SJCRH30 (cell line): ENCODE results near the gene PRKN. TPM values are rescaled to one million over a fixed set of nuclear protein-coding genes. Genes with fewer than 3 reads are reported as not detected.

Experiments
- DNase-seq, 2 experiments: peaks; one replicate each; pipeline ENCODE4 v3.0.0-alpha.2; 2015 to 2020
- H3K27ac ChIP-seq: fragments of 250-450 bp; sonication (Bioruptor Pico); 2 replicates; pipeline ENCODE4 v1.5.1; 2020; ENCODE audit warnings: mild to moderate bottlenecking, moderate library complexity
- H3K27me3 ChIP-seq: fragments of 250-450 bp; sonication (Bioruptor Pico); 2 replicates; pipeline ENCODE4 v1.5.1; 2020; ENCODE audit warnings: mild to moderate bottlenecking, moderate library complexity
- H3K36me3 ChIP-seq: fragments of 250-450 bp; sonication (Bioruptor Pico); 2 replicates; pipeline ENCODE4 v1.5.1; 2020; ENCODE audit warnings: mild to moderate bottlenecking, moderate library complexity
- H3K4me1 ChIP-seq: fragments of 250-450 bp; sonication (Bioruptor Pico); 2 replicates; pipeline ENCODE4 v1.5.1; 2020; ENCODE audit warnings: mild to moderate bottlenecking, moderate library complexity
- H3K4me3 ChIP-seq: fragments of 250-450 bp; sonication (Bioruptor Pico); 2 replicates; pipeline ENCODE4 v1.5.1; 2020; ENCODE audit warnings: mild to moderate bottlenecking, moderate library complexity
- H3K9me3 ChIP-seq: fragments of 250-450 bp; sonication (Bioruptor Pico); replicated peaks from 2 replicates; pipeline ENCODE4 v1.5.1; 2020; ENCODE audit warnings: mild to moderate bottlenecking, moderate library complexity
- total RNA-seq: library from RNA; depleted of rRNA; stranded (reverse); fragments of >200 nt; shearing (Covaris generic); gene quantifications from 2 replicates; pipeline ENCODE4 v1.2.3, GENCODE V29; 2014

PRKN gene
- total RNA-seq, 1 experiment from 2014 or later: not detected

DNA sequence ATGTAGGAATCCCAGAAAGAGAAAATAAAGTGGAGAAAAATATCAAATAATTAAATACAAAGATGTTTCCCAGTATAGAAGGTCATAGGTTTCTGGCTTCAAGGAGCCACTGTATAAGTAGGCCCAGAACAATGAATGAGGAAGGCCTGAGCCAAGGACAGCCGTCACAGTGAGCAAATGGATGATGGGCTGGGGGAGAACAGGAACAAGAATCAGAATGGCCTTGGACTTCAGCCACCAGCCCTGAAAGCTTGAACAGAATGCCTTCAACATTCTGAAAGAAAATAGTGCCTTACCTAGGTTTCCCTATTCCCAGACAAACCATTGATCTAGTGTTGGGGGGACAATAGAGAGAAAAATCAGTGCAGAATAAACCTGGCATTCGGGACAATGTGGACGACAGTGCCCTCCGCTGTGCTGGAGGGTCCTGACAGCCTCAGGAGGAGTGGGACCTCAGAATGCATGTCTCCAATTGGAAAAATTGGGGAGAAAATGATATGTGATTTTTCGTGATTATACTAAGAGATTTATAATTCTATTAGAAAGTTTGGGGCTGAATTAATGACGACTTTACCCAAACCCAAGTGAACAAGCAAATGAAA is 1119.8 kb downstream of the PRKN start:
- DNase-seq: no peak

DNA sequence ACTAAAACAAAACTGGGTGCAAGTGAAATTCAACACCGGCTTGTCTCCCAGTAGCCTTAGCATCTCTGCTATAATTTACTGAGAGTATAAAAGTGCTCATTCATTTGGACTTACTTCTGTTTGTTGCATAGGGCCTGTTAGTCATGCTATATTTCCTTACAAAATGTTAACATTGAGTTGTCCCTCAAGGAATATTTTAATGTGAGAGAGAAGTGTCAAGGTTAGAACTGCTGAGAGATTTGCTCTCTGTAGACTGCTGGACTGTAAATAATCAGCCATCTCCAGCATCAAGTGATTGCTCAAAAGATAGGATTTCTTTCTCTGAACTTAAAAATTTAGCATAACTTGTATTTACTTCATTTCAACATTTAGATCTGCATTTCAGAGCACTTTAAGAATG is 1125.2 kb downstream of the PRKN start:
- Histone ChIP-seq H3K9me3 (no peaks in the 10 kb centered on the region), H3K27me3 (no peaks in the 10 kb centered on the region), H3K4me3 (no peak overlapping the region), H3K4me1 (peaks cover 14% of the 10 kb centered on the region), H3K27ac (peak overlapping the region; percentile 9; the same call in 1 of the 2 replicates), H3K36me3 (no peaks in the 10 kb centered on the region)
- peak in 1 of 2 experiments; percentile 61 for DNase-seq

More for the DNA sequence above, 1119.8 kb downstream of the PRKN start:
- Histone ChIP-seq H3K4me3 (no peak overlapping the region), H3K9me3 (no peaks in the 10 kb centered on the region), H3K4me1 (peaks cover 7% of the 10 kb centered on the region), H3K27ac (no peak overlapping the region), H3K36me3 (no peaks in the 10 kb centered on the region), H3K27me3 (no peaks in the 10 kb centered on the region)

DNA sequence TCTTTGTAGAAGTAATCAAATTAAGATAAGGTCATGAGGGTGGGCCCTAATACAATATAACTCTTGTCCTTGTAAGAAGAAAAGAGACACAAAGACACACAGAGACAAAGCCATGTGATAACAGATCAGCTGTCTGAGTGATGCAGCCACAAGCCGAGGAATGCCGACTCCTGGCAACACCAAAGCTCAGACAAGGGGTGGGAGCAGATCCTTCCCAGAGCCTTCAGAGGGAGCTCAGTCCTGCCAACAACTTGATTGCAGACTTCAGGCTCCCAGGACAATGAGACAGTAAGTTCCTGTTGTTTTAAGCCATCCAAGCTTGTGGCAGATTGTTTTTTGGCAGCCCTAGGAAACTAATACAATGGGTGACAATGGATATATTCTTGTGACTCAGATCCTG is 1128.7 kb downstream of the PRKN start:
- Histone ChIP-seq H3K9me3 (no peaks in the 10 kb centered on the region), H3K4me1 (peaks cover 21% of the 10 kb centered on the region), H3K27me3 (no peaks in the 10 kb centered on the region), H3K27ac (no peak overlapping the region), H3K36me3 (no peaks in the 10 kb centered on the region), H3K4me3 (no peak overlapping the region)
- DNase-seq: no peak

DNA sequence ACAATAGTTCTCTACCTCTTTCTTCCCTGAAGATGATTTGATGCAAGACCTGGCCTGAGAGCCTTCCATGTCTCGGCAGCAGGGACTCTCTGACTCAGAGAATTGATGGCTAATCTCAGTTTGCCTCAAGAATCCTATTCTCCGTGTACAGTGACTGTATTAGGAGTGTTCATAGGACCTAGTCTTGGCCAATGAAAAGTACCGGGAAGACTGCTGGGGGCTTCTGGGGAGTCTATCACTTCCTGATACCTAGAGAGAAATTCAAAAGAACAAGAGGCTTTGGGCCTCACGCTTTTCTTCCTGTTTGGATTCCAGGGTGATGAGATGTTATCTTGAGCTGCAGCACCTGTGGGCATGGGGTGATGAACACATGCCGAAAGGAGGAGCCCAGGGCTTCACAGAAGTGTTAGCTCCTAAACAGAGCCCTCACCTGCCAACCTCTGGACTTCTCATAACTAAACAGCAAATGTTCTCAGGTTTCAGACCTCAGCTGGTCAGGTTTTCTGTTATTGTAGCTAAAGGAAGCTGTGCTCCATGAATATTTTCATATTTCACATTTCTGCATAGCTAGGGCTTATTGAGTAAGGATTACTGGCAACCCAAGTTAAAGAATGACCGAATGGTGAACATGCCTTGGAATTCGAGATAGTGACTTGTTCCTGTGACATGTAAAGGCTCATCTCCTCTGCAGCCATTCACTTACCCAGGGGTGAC is 1130.6 kb downstream of the PRKN start:
- no peaks in the 10 kb centered on the region for H3K27me3 ChIP-seq
- H3K9me3 ChIP-seq: no peaks in the 10 kb centered on the region
- H3K4me1 ChIP-seq: peaks cover 7% of the 10 kb centered on the region; the same call in 1 of the 2 replicates
- H3K27ac ChIP-seq: no peak overlapping the region
- H3K4me3 ChIP-seq: no peak overlapping the region
- peak in 1 of 2 experiments; percentile 30 for DNase-seq
- no peaks in the 10 kb centered on the region for H3K36me3 ChIP-seq

DNA sequence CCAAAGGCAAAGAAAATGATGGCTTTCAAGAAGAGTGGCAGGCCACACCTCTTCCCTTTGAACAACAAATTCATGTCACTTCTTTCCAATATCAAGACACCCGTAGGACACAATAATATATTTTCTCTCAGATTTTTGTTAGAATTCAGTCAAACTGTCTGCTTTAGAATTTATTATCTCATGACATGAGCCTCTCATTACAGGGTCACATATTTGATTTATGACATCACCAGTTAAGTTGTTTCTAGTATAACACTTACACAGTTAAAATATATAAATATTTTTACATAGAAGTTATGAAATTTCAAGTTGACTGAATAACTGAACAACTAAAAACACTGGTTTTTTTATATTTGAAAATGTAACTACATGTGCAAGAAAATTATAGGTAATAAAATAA is 1133.2 kb downstream of the PRKN start:
- H3K9me3 ChIP-seq: no peaks in the 10 kb centered on the region
- H3K4me3 ChIP-seq: no peak overlapping the region
- H3K27me3 ChIP-seq: no peaks in the 10 kb centered on the region
- no peak for DNase-seq
- H3K36me3 ChIP-seq: no peaks in the 10 kb centered on the region
- H3K4me1 ChIP-seq: peaks cover 7% of the 10 kb centered on the region; the same call in 1 of the 2 replicates
- H3K27ac ChIP-seq: no peak overlapping the region

DNA sequence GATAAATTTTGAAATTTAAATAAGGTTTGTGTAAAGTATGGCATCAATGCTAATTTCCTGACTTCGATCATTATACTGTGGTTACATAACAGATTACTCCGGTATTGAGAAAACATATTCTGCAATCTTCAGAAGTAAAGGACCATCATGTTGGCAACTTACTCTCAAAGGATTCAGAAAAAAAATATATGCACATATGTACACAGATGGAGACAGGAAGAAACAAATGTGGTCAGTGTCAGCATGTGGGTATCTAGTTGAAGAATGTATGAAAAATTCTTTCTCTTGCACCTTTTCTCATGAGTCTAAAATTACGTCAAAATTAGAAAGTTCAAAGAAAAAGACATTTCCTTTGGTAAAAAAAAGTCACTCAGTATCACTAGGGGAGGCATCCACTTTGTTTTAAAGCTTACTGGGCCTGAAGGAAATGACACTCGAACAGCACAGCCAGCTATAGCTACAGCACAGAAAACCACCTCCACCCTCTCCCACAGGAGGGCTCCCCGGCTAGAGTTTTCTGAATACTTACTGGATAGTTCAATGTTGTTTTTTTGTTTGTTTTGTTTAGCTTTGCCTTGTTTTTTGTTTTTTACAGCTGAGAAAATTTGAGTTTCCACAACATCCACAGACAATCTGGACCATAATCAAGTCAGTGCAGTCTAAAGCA is 1136.5 kb downstream of the PRKN start:
- Histone ChIP-seq H3K4me1 (no peaks in the 10 kb centered on the region; the same call in 1 of the 2 replicates), H3K9me3 (no peaks in the 10 kb centered on the region), H3K27me3 (no peaks in the 10 kb centered on the region), H3K4me3 (no peak overlapping the region), H3K27ac (no peak overlapping the region), H3K36me3 (no peaks in the 10 kb centered on the region)
- no peak for DNase-seq

DNA sequence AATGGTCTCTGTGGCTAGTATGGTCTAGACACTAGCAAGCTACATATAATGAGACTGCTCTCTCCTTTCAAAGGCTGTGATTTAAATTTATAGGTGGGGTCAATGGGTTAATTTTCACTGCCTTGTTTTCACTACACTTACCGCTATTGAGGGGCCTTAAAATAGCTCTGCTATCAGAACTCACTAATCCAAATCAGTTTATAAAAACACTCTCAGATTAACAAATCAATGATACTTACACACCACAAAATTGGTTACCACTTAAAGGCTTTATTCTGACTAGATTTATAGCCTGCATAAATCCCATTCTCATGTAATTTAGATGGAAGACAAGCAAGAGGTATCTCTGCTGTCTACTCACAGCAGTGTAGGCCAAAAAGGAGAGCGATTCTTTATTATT is 1140.7 kb downstream of the PRKN start:
- no peak for DNase-seq
- Histone ChIP-seq H3K4me1 (no peaks in the 10 kb centered on the region), H3K9me3 (no peaks in the 10 kb centered on the region), H3K27me3 (no peaks in the 10 kb centered on the region), H3K4me3 (no peak overlapping the region), H3K36me3 (no peaks in the 10 kb centered on the region), H3K27ac (no peak overlapping the region)

DNA sequence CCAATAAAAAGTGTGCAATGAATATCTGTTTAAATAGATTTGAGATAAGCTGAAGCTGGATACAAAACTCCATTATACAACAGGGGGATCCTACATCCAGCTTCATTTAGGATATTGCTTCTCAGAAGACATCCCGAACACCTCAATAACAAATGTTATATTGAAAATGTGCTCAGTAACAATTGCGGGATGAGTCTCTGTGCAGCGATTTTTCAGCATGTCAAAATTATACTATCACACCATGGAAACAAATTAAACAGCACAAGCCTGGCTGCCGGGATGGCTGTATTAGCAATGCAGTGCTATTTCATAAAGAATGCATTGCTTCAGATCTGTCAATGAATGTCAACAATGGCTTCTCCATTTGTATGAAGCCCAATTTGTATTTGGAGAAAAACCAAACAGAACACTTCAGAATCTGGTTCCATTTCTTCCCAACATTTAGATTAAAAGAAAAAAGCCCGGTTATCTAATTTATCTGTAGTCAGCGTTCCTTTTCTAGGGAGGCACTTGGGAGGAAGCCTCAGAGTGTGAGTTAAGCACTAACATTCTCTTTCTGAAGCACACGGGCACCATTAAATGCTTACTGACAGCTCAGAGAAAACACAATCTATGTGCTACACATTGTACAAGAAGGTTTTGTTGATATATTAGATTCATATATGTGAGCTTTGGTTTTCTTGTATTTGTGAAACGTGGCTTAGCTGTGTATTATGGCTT is 1142.8 kb downstream of the PRKN start:
- Histone ChIP-seq H3K4me3 (no peak overlapping the region), H3K4me1 (no peaks in the 10 kb centered on the region), H3K9me3 (no peaks in the 10 kb centered on the region), H3K27ac (no peak overlapping the region), H3K36me3 (no peaks in the 10 kb centered on the region), H3K27me3 (no peaks in the 10 kb centered on the region)
- no peak for DNase-seq

DNA sequence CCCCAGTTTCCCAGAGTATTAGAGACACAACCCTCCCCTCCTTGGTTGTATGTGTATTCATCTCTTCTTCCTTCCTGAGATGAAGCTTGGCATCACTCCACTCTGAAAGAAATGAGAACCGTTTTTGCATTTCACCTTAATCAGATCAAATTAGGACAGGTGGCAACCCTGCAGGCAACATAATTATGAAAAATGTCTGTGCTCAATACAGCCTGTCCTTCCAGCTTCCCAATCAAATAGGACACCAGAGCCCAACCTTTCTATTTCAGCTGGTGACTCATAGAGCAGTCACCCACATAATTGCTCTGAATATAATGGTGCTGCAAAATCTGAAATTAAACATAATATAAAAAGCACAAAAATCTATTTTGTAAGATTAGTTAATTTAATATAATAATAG is 1143.5 kb downstream of the PRKN start:
- no peak for DNase-seq
- Histone ChIP-seq H3K27ac (no peak overlapping the region), H3K4me3 (no peak overlapping the region), H3K4me1 (no peaks in the 10 kb centered on the region), H3K27me3 (no peaks in the 10 kb centered on the region), H3K36me3 (no peaks in the 10 kb centered on the region), H3K9me3 (no peaks in the 10 kb centered on the region)

DNA sequence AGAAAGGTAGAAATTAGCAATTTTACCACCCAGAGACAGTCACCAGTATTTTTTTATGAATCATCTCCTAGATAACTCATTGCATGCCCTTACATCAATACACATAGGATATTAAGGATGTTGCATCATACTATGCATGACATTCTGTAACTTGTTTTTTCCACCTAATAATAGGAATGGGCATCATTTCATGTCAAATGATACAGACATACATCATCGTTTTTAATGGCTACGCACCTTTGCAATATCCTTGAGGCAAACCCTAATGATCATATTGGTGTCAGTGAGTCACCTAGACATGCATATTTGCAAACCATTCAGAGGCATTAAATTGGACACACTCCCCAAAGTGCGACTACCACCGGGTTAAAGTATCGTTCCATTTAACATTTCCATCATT is 1144.0 kb downstream of the PRKN start:
- H3K27me3 ChIP-seq: no peaks in the 10 kb centered on the region

DNA sequence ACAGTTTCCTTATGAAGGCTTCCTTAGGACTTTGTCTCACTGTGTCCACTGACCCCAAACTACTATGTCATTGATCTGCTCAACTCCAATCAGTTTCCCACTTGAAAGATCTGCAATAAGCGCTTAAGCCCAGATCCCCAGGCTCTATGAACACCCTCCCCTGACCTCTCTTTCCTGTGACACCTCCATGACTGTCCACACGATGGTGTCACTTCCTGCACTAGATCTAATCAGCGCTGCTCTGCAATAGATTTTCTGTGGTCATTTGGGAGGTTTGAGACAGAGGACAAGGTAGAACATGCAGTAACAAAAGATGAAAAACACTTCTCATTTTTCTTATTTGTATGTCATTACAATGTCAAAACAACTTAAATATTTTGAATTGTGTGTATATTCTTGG is 1149.1 kb downstream of the PRKN start:
- H3K4me3 ChIP-seq: no peak overlapping the region

More for the DNA sequence above, 1144.0 kb downstream of the PRKN start:
- Histone ChIP-seq H3K36me3 (no peaks in the 10 kb centered on the region), H3K9me3 (no peaks in the 10 kb centered on the region), H3K27ac (no peak overlapping the region), H3K4me1 (no peaks in the 10 kb centered on the region), H3K4me3 (no peak overlapping the region)
- DNase-seq: no peak

DNA sequence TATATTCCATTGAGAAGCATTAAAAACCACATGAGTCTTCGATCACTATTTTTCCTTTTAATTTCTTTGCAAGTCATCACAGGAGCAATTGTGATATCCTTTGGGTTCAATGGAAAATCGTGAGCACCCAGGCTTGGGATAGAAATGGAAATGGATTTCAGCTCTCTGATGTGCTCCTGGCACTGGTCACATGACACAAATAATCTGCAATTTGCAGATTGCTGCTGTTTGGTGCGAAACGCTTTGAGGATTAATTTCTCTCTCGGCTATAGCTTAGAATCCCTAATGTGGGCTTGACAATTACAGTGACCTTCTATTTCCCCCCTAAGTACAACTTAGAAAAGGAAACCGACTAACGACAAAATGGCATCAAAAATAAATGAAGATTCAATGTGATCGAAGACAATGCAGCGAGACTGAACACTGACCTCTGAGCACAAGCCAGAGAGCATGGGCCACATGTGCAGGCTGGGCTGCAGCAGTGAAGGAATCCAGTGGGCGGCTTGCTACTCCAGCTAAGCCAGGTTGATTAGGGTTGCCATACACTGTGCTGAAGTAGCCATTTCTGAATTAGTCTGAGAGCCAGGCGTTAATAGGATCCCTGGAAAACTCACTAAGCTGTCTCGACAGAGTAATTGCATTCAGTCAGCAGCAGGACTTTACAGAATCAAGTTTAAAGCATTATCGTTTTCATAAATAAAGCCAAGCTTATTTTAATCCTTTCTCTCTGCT is 1151.9 kb downstream of the PRKN start:
- Histone ChIP-seq H3K27ac (no peak overlapping the region), H3K4me1 (peaks cover 6% of the 10 kb centered on the region), H3K27me3 (no peaks in the 10 kb centered on the region), H3K9me3 (no peaks in the 10 kb centered on the region), H3K36me3 (no peaks in the 10 kb centered on the region), H3K4me3 (no peak overlapping the region)
- DNase-seq: peak in 1 of 2 experiments; percentile 22

More for the DNA sequence above, 1149.1 kb downstream of the PRKN start:
- Histone ChIP-seq H3K27me3 (no peaks in the 10 kb centered on the region), H3K36me3 (no peaks in the 10 kb centered on the region), H3K27ac (no peak overlapping the region), H3K4me1 (peaks cover 6% of the 10 kb centered on the region), H3K9me3 (no peaks in the 10 kb centered on the region)
- no peak for DNase-seq

DNA sequence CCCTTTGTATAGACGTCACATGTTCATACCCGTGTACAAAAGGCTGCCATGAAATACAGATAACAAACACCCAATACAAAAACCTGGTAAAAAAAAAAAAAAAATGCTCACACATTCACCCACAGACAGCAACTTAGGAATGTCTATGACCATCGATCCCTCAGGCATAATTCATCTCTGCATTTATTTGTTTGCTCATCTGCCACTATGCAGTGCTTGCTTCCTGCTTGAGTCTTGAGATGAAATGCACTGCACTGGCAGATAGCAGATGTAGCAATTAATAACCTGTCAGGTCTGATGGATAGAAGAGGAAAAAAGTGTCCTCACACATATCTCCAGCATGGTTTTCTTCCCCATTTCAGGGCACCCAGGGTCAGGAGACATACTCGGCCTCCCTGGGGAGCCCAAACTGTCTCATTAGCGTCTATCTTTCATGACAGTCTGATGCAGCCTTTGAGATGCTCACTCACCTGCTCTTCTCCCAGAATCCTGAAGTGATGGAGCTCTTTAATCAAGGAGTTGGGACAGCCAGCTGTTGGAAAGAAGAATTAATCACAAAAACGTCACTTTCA is 1158.6 kb downstream of the PRKN start:
- no peaks in the 10 kb centered on the region for H3K36me3 ChIP-seq
- H3K27me3 ChIP-seq: no peaks in the 10 kb centered on the region
- no peak overlapping the region for H3K27ac ChIP-seq
- no peak overlapping the region for H3K4me3 ChIP-seq
- peaks cover 13% of the 10 kb centered on the region; the same call in 1 of the 2 replicates for H3K4me1 ChIP-seq
- no peak for DNase-seq
- H3K9me3 ChIP-seq: no peaks in the 10 kb centered on the region

DNA sequence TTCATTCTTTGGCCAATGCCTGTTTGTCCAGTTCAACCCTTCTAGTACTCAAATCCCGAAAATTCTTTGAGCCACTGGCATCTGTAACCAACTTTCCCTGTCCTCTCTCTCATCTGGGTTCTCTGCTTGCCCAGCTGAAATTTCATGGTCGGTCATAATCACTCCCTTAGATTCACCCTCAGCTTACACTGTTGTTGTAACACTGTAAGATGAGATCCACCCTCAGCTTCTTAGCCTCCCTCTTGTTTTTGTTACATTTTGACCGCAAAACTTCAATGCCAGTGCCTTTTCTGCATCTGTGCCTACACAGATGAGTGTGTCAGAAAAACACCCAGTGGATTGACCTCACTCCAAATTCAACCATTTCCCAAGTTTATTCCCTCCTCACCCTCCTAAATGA is 1162.6 kb downstream of the PRKN start:
- peaks cover 13% of the 10 kb centered on the region; the same call in 1 of the 2 replicates for H3K4me1 ChIP-seq
- peak; percentile 14 to 60 for DNase-seq
- no peaks in the 10 kb centered on the region; the same call in 1 of the 2 replicates for H3K27me3 ChIP-seq
- no peaks in the 10 kb centered on the region for H3K36me3 ChIP-seq
- no peak overlapping the region for H3K4me3 ChIP-seq
- H3K9me3 ChIP-seq: no peaks in the 10 kb centered on the region
- no peak overlapping the region for H3K27ac ChIP-seq
